ENCODE measurements around the gene PPM1A. TPM values are rescaled to one million over a fixed set of nuclear protein-coding genes. Genes with fewer than 3 reads are reported as not detected.

Gene PPM1A
- total and polyA plus RNA-seq, 2 experiments from 2014 or later, result 29.8 to 34.1 TPM

DNA sequence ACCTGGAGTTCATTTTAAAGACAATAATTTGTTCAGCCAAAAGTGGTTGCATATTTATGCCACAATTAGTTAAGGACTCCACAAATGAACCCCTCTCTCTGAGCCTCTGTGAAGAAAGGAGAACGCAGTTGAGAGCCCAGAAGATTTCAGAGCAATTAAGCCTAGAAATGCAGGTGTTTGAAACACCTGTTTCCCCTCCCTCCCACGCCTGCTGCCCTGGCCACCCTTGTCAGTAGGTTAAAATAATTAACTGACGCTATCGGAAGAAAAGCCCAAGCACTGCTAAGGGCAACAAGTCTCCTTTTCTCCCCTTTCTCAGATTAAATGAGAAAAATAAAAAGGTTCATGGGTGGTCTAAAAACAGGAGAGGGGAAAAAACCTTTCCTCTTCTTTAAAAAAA, 99.2 kb downstream of the PPM1A start:
- Histone ChIP-seq H3K4me3 (no peak overlapping the region), H3K79me2 (replicated peaks; ENCODE audit: insufficient read depth) (no peaks in the 10 kb centered on the region), H3K9me2 (ENCODE audit: insufficient read depth) (no peaks in the 10 kb centered on the region), H3K27ac (ENCODE audit: low read depth) (peak overlapping the region; percentile 30), H3K36me3 (ENCODE audit: insufficient read depth) (no peaks in the 10 kb centered on the region), H3K27me3 (ENCODE audit: insufficient read depth) (no peaks in the 10 kb centered on the region), H2AFZ (no peak overlapping the region), H3K4me2 (peak overlapping the region; percentile 11; the same call in 1 of the 2 replicates), H3K4me1 (ENCODE audit: insufficient read depth) (peaks cover 23% of the 10 kb centered on the region), H4K20me1 (replicated peaks; ENCODE audit: insufficient read depth) (no peaks in the 10 kb centered on the region), H3F3A (replicated peaks; ENCODE audit: low read depth) (no peaks in the 10 kb centered on the region)
- Mint-ChIP-seq H3K36me3 (ENCODE audit: low read depth) (no peaks in the 10 kb centered on the region), H3K27ac (peak overlapping the region; percentile 94), H3K4me3 (peak overlapping the region; percentile 0; the same call in 2 of the 3 replicates), H3K27me3 (ENCODE audit: insufficient read depth, low read depth, poor library complexity) (no peaks in the 10 kb centered on the region), H3K4me1 (peaks cover 41% of the 10 kb centered on the region), H3K9me3 (no peaks in the 10 kb centered on the region)
- no peak for TF ChIP-seq ZNF331 (CRISPR knock-in tag; IDR thresholded peaks at IDR 0.05; ENCODE audit: low read depth)
- ATAC-seq, result peak; percentile 20; the same call in 2 of the 3 replicates
- DNase-seq (ENCODE audit: low spot score), result peak; percentile 52

Other genes with a start within 250 kb of the PPM1A start
- gene PCNX4, start 157.3 kb upstream of the PPM1A start, total RNA-seq (2014; rRNA removed; shearing (Covaris generic)), result 77.5 and 99.9 TPM in 2 replicates
- gene PCNX4, start 157.3 kb upstream of the PPM1A start, polyA plus RNA-seq (2016; fragmentation: Nextera tagmentation; extraction: Ambion mirVana), result 20.8 and 22.9 TPM in 2 replicates
- gene DHRS7, start 83.8 kb upstream of the PPM1A start, total RNA-seq (2014; rRNA removed; shearing (Covaris generic)), result 39.3 and 46.4 TPM in 2 replicates
- gene DHRS7, start 83.8 kb upstream of the PPM1A start, polyA plus RNA-seq (2016; fragmentation: Nextera tagmentation; extraction: Ambion mirVana), result 34.4 and 39.4 TPM in 2 replicates
- 0.28 and 0.78 TPM in 2 replicates for gene C14orf39, start 236.8 kb downstream of the PPM1A start, total RNA-seq (2014; rRNA removed; shearing (Covaris generic))
- 3.4 and 5.7 TPM in 2 replicates for gene C14orf39, start 236.8 kb downstream of the PPM1A start, polyA plus RNA-seq (2016; fragmentation: Nextera tagmentation; extraction: Ambion mirVana)

All from GM23338 (cell line).